GM19043 (cell line): ENCODE data around the gene SLC22A15.
A peak's percentile ranks its signal among the peaks of the same experiment; 100 is the strongest.
"Not testable (repeated sequence)": the region's sequence is repeated elsewhere in the genome, so short reads cannot be mapped to it uniquely, and the experiment has no call there.

Experiments
- ATAC-seq: cut with Tn5 transposase; IDR thresholded peaks from one replicate; pipeline ENCODE4 v1.9.1; 2021; ENCODE audit warnings: low read depth; ENCODE audit not compliant: unreplicated experiment

SLC22A15 gene

GRCh38 chr1:115976062-115976920 lies at the start of gene SLC22A15:
TSS of gene SLC22A15 (plus strand) at chr1:115976513. CDS start at chr1:115976628, 115 bp downstream.
- peak; percentile 86 for ATAC-seq

GRCh38 chr1:115927971-115928370 lies 48.3 kb upstream of the SLC22A15 start:
- no peak for ATAC-seq

- no peak for ATAC-seq
These were observed 46.4 kb upstream of the SLC22A15 start for GRCh38 chr1:115929881-115930280.

GRCh38 chr1:115933625-115934024 lies 42.7 kb upstream of the SLC22A15 start:
- ATAC-seq: no peak

- no peak for ATAC-seq
These were observed 36.9 kb upstream of the SLC22A15 start for GRCh38 chr1:115939455-115939854.

DNA sequence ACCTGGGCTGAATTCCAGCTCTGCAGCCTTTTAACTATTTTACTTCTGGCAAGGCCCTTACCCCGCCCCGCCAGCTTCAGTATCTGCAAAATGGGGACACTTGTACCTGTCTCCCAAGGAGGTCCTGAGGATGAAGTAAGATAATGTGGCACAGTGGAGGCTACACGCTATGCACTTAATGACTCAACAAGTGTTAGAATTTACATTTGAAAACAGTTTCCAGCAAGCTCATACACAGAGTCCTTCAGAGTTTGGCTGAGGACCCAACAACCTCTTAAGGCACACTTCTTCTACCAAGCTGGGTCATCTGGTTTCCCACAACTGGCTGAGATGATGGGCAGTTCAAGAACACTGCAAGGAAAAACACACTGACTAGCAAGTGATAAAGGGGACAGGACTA lies 30.2 kb upstream of the SLC22A15 start:
- ATAC-seq: no peak

- ATAC-seq: no peak
These were observed 27.2 kb upstream of the SLC22A15 start for GRCh38 chr1:115949156-115949555.

- no peak for ATAC-seq
These were observed 24.8 kb upstream of the SLC22A15 start for GRCh38 chr1:115951560-115951959.

DNA sequence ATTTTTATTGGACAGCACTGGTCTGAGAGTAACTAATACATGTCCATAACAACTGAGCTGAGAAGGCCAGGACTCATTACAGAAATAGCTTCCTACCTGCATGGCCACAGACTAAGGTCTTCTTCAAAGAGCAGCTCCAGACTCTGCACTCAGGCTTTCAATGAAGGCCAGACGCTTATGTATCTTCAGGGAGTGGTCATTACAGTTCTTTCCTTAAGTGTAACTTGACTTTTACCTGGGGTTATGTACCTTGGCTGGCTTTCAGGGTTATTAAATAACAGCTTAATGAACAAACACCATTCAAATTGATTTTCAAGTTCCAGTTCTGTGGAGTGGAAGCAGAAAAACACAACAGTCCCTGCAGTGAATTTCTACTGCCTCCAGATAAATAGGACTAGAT lies 23.8 kb upstream of the SLC22A15 start:
- no peak for ATAC-seq

DNA sequence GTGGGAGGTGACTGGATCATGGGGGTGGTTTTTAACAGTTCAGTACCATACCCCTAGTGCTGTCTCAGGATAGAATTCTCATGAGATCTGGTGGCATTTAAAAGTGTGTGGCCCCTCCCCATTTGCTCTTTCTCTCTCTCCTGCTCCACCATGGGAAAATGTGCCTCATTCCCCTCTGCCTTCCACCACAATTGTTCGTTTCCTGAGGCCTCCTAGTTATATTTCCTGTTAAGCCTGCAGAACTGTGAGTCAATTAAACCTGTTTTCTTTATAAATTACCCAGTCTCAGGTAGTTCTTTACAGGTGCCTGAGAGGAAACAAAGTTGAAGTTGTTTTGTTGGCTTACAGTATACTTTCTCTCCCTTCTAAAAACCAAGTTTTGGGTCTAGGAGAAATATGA lies 23.1 kb upstream of the SLC22A15 start:
- ATAC-seq: no peak

DNA sequence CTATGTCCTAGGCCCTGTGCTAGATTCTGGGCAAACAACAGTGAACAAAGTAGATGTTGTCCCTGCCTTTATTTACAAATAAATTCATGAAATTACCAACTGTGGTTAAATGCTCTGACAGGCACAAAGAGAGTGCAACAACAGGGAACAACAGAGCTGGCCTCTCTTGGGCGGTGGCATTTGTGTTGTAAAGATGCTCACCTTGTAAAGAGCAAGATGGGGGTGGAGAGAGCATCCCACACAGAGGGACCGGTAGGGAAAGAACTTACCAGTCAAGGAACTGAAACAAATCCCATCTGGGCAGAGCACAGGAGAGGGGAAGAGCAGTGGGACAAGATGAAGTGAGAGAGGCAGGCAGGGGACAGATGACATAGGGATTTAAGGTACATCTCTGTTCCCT lies 21.6 kb upstream of the SLC22A15 start:
- ATAC-seq: no peak

DNA sequence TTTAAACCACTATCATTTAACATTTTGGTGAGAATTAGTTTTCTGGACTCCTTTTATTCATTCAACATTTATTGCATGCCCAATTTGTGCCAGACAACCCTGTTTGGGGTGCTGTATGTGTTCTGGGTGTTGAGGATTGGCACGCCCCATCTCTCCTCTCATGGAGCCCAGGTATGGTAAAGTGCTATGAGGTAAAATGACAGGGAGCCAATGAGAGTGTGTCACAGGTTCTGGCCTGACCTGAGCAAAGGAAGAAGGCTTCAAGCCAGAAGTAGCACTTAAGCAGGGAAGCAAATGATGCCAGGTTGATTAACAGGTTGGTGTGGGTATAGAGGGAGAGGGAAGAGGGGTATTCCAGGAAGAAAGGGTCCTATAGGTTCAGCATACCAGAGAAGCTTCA lies 21.1 kb upstream of the SLC22A15 start:
- no peak for ATAC-seq

- no peak for ATAC-seq
These were observed 17.4 kb upstream of the SLC22A15 start for GRCh38 chr1:115958866-115959265.

DNA sequence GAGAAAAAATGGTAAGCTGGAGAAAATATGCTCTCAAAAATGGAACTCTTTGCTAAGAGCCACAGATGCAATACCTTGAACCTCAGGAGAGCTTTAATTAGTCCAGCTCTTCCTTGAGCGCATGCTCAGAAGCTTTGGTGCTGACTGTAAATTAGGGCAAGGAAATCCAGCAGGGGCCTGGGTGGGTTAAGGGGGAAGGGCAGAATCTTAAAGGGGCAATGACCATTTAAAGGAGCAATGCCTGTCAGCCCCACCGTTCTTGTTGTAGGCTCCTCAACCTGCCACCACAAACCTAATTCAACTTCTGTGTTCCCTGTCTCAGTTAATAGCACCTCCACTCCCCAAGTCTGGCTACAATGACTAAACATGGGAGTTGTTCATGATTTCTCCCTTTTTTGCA lies 6.8 kb upstream of the SLC22A15 start:
- ATAC-seq: no peak

DNA sequence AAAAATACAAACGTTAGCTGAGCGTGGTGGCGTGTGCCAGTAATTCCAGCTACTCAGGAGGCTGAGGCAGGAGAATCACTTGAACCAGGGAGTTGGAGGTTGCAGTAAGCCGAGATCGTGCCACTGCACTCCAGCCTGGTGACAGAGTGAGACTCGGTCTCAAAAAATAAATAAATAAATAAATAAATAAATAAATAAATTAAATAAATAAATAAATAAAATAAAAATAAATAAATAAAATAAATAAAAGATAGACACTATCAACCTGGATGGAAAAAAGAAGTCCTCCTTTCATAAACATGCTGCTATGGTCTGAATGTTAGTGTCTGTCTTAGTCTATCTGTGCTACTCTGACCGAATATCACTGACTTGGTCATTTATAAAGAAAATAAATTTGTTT lies 4.5 kb upstream of the SLC22A15 start:
- ATAC-seq: not testable (repeated sequence)

DNA sequence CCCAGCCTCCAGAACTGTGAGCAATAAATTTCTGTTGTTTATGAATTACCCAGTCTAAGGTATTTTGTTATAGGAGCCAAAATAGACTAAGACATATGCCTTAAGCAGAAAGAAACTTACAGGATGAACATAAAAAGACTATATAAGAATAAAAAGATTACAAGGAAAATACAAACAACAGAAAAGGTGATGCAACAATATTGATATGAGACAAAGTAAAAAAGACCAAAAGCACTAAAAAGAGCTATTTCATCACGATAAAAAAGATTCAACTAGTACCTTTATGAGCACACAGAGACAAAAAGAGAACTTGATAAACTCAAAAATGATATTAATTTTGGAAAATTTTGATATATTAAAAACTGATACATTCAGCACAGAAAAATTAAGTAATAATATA lies 3.2 kb upstream of the SLC22A15 start:
- no peak for ATAC-seq

GRCh38 chr1:115975569-115976061 lies 698 bp upstream of the SLC22A15 start:
- no peak for ATAC-seq

- ATAC-seq: no peak
These were observed 697 bp downstream of the SLC22A15 start for GRCh38 chr1:115976921-115977498.

- no peak for ATAC-seq
These were observed 1.4 kb downstream of the SLC22A15 start for GRCh38 chr1:115977499-115978258.

DNA sequence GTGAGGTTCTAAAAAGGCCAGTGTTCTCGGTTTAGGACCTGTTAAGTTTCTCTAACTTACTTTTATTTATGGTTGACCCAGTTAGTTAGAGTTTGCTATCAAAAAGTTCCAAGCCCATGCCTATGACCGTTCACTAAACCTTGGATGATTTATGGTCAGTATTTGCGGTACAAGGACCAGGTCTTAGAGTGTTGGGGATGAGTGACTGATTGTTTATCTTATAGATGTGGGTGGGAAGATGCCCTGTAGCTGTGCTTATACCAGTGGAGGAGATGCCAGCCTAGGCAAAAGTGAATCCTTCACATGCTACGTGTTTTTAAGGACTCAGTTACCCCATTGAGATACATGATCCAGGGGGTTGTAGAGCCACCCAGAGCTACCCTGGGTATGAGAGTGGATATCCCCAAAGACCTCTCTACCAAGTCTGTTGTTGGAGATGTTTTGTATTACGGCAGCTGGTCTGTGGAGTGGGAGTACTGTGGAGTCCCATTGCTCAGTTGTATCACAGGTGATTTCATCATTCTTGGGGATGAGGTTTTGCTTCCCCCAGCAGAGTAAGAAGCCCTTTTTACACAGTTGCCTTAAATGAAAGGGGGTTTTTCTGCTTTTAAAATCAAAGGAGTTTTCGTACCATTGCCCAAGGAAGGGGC lies 2.1 kb downstream of the SLC22A15 start:
- ATAC-seq: no peak

GRCh38 chr1:115980156-115980555 lies 3.8 kb downstream of the SLC22A15 start:
- ATAC-seq: no peak
